Uterus (tissue), 2 donors: ENCODE results near the gene PRELID3B.

Experiments used
- CTCF ChIP-seq, 4 experiments: fragments of 200-600 bp in 2 of 4; fragments of 450-650 bp in 2 of 4; sonication (generic) in 2 of 4; IDR thresholded peaks; one replicate each; pipeline ENCODE4 v1.5.1; 2016 to 2019; ENCODE audit warnings: antibody characterized with exemption in 4 of 4, mild to moderate bottlenecking in 2 of 4, moderate library complexity in 1 of 4
- POLR2A ChIP-seq, 2 donors: fragments of 450-650 bp; IDR thresholded peaks; one replicate each; pipeline ENCODE4 v1.6.1; 2016; ENCODE audit warnings: antibody characterized with exemption in 2 of 2, mild to moderate bottlenecking in 1 of 2, moderate library complexity in 1 of 2

DNA sequence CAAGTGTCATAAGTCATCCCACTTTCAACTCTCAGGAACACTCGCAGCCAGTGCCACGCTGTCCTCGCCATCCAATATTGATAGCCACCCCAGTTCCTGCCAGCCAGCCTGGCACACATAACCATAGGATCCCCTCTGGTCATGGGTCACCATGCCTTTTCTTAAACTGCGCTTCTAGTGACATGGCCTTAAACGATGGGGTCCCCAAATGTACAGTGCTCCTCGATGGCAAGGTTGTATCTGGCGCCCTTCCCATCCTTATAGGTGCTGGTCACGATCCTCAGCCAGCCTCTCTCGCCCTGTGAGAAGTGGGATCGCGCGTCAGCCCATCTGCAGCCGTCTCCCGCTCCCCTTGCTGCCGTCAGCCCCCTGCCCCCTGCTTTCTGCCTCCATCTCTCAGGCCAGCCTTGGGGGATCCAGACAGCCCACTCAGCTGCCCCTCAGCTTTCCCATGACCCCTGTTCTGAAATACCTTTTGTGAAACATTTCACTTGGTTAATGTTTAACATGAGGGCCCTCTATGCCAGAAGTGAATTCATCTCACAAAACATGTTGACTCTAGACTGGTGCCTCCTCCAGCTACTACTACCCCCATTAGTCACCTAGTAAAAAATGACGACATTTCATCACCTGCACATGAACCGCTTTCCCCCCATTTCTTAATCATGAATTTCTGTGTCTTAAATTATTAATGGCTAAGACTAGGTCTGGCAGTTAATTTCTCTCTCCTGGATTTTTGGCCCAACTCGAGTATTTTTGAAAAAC, 46.9 kb downstream of the PRELID3B start:
- TF ChIP-seq CTCF (IDR thresholded peaks at IDR 0.05) (no peak), POLR2A (IDR thresholded peaks at IDR 0.05) (no peak)
